SK-N-MC (cell line): ENCODE data around the gene TSHZ2.

Source experiments
- EZH2 ChIP-seq: fragments of 200-600 bp; sonication (generic); IDR thresholded peaks from one replicate; pipeline ENCODE4 v1.6.1; 2017; ENCODE audit warnings: antibody characterized with exemption
- FOXP2 ChIP-seq: optimal IDR thresholded peaks from 2 replicates; pipeline ENCODE3; 2011; ENCODE audit warnings: mild to moderate bottlenecking, moderate library complexity; ENCODE audit not compliant: insufficient read depth; ENCODE audit errors: extremely low read length, control extremely low read depth
- POLR2AphosphoS5 ChIP-seq: IDR thresholded peaks from 2 replicates; pipeline ENCODE4 v1.6.1; 2012; ENCODE audit warnings: mild to moderate bottlenecking, low read depth, low read length, borderline replicate concordance

DNA sequence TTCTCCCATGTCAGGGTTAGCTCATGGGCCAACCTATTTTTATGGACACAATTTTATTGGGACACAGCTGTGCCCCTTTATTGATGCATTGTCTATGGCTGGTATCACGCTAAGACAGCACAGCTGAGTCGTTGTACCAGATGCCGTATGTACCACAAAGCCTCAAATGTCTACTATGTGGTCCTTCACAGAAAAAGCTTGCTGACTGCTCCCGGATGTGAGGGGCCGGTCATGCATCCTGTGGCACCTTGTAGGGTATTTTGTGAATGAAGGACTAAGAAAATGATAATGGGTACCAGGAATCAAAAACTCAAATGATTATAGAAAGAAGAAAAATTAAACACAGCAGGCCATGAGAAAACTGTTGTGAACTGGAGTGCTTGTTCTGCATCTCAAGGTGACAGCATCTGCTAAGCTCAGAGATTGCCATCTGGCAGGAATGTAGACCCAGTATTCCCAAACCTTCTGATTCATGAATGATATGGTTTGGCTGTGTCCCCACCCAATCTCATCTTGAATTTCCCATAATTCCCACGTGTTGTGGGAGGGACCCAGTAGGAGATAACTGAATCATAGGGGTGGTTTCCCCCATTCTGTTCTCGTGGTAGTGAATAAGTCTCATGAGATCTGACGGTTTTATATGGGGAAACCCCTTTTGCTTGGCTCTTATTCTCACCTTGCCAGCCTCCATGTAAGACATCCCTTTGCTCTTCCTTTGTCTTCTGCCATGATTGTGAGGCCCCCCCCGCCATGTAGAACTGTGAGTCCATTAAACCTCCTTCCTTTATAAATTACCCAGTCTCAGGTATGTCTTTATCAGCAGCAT lies 248.5 kb downstream of the TSHZ2 start:
- no peak for TF ChIP-seq EZH2
- TF ChIP-seq POLR2AphosphoS5, result no peak
- TF ChIP-seq FOXP2, result no peak
